ENCODE measurements around the gene SSUH2. TPM values are rescaled to one million over a fixed set of nuclear protein-coding genes. Genes with fewer than 3 reads are reported as not detected.
"Not testable (repeated sequence)": the region's sequence is repeated elsewhere in the genome, so short reads cannot be mapped to it uniquely, and the experiment has no call there.

SSUH2 gene
- total RNA-seq, 1 donor from 2014 or later: 0.51 TPM

- DNase-seq (ENCODE audit: low read depth in 2 of 2): no peak
Measured at GRCh38 chr3:8581373-8581772, 63.2 kb downstream of the SSUH2 start.

GRCh38 chr3:8580434-8580833 is 64.2 kb downstream of the SSUH2 start:
- not testable (repeated sequence) for DNase-seq (ENCODE audit: low read depth in 2 of 2)

GRCh38 chr3:8579943-8580342 is 64.7 kb downstream of the SSUH2 start:
- no peak for DNase-seq (ENCODE audit: low read depth in 2 of 2)

- peak in 1 of 2 donors; percentile 34 for DNase-seq (ENCODE audit: low read depth in 2 of 2)
Measured at GRCh38 chr3:8579096-8579495, 65.5 kb downstream of the SSUH2 start.

- no peak for DNase-seq (ENCODE audit: low read depth in 2 of 2)
Measured at GRCh38 chr3:8578282-8578681, 66.3 kb downstream of the SSUH2 start.

GRCh38 chr3:8576841-8577571 is 67.6 kb downstream of the SSUH2 start:
- DNase-seq (ENCODE audit: low read depth in 2 of 2): no peak

- DNase-seq (ENCODE audit: low read depth in 2 of 2): no peak
Measured at GRCh38 chr3:8576436-8576835, 68.2 kb downstream of the SSUH2 start.

- DNase-seq (ENCODE audit: low read depth in 2 of 2): no peak
Measured at GRCh38 chr3:8575364-8576104, 69.1 kb downstream of the SSUH2 start.

- DNase-seq (ENCODE audit: low read depth in 2 of 2): no peak
Measured at GRCh38 chr3:8574670-8575322, 69.8 kb downstream of the SSUH2 start.

GRCh38 chr3:8574040-8574669 is 70.4 kb downstream of the SSUH2 start:
- no peak for DNase-seq (ENCODE audit: low read depth in 2 of 2)

- no peak for DNase-seq (ENCODE audit: low read depth in 2 of 2)
Measured at GRCh38 chr3:8573342-8573926, 71.2 kb downstream of the SSUH2 start.

- peak in 1 of 2 donors; percentile 29 for DNase-seq (ENCODE audit: low read depth in 2 of 2)
Measured at GRCh38 chr3:8571256-8571655, 73.3 kb downstream of the SSUH2 start.

Other genes with a start within 250 kb of the SSUH2 start
- 17.3 and 28.8 TPM in 2 replicates for gene LMCD1, start 143.0 kb downstream of the SSUH2 start, total RNA-seq
- gene CAV3, start 89.0 kb upstream of the SSUH2 start, total RNA-seq: not detected in 2 replicates
- gene OXTR, start 124.8 kb upstream of the SSUH2 start, total RNA-seq: 0.13 and 1.3 TPM in 2 replicates

All from dermis microvascular lymphatic vessel endothelial cell (primary cell).